K562 (cell line): Measurements from ENCODE around the gene LMTK2.

Experiments used
- EGR1 ChIP-seq: fragments of 450-650 bp; conservative IDR thresholded peaks from 2 replicates; pipeline ENCODE4 v1.6.1; 2017; ENCODE audit warnings: mild to moderate bottlenecking
- EZH2 ChIP-seq: IDR thresholded peaks from 2 replicates; pipeline ENCODE4 v1.6.1; 2012; ENCODE audit warnings: low read depth, mild to moderate bottlenecking, inconsistent platforms, low read length, borderline replicate concordance
- GABPA ChIP-seq: fragments of 200-800 bp; sonication (Bioruptor generic); conservative IDR thresholded peaks from 2 replicates; pipeline ENCODE4 v1.6.1; 2016; ENCODE audit warnings: low read depth, missing genetic modification characterization, missing compliant biosample characterization
- GTF2F1 ChIP-seq: IDR thresholded peaks from 2 replicates; pipeline ENCODE4 v1.6.1; 2011; ENCODE audit warnings: low read depth, low read length, improper control_type of control experiment
- NFYB ChIP-seq: IDR thresholded peaks from 2 replicates; pipeline ENCODE4 v1.6.1; 2011; ENCODE audit warnings: mild to moderate bottlenecking, moderate library complexity; ENCODE audit not compliant: insufficient read length; ENCODE audit errors: extremely low read depth
- NONO ChIP-seq, 2 experiments: fragments of 200-400 bp in 1 of 2; fragments of 450-650 bp in 1 of 2; formaldehyde crosslinking in 1 of 2; IDR thresholded peaks; 2 replicates each; pipeline ENCODE4 v1.6.1; 2017; ENCODE audit warnings: low read depth in 2 of 2, mild to moderate bottlenecking in 2 of 2, moderate library complexity in 2 of 2, low read length in 1 of 2
- POLR2A ChIP-seq: fragments of 450-650 bp; conservative IDR thresholded peaks from 2 replicates; pipeline ENCODE4 v1.6.1; 2016
- TF ChIP-seq, protein P1 (sequence below), 3 experiments: IDR thresholded peaks in 2 of 3; conservative IDR thresholded peaks in 1 of 3; 2 replicates each; pipeline ENCODE4 v1.5.1; 2011 to 2012; ENCODE audit warnings: low read length in 3 of 3, mild to moderate bottlenecking in 3 of 3, control low read depth in 2 of 3, improper control_type of control experiment in 1 of 3, inconsistent platforms in 1 of 3, low read depth in 1 of 3, mixed read lengths in 1 of 3, moderate library complexity in 1 of 3; ENCODE audit not compliant: insufficient read depth in 2 of 3
- TF ChIP-seq, protein P2 (sequence below), 3 experiments: fragments of 200-800 bp in 1 of 3; sonication (Bioruptor generic) in 1 of 3; sonication (generic) in 1 of 3; formaldehyde crosslinking in 1 of 3; IDR thresholded peaks; 2 replicates each; pipeline versions ENCODE4 v1.6.1 to v1.8.0; 2016 to 2022; ENCODE audit warnings: mild to moderate bottlenecking in 2 of 3, missing compliant biosample characterization in 2 of 3, missing genetic modification characterization in 2 of 3, missing genetic modification reagents in 1 of 3
- TF ChIP-seq, protein P3 (sequence below): sonication (generic); formaldehyde crosslinking; IDR thresholded peaks from 2 replicates; pipeline ENCODE4 v1.8.0; 2022; ENCODE audit warnings: missing genetic modification reagents, mild to moderate bottlenecking, borderline replicate concordance
- TF ChIP-seq, protein P4 (sequence below): fragments of 450-650 bp; formaldehyde crosslinking; IDR thresholded peaks from 2 replicates; pipeline ENCODE4 v1.4.0; 2020; ENCODE audit warnings: mild to moderate bottlenecking, moderate library complexity
- TF ChIP-seq, protein P5 (sequence below): sonication (generic); formaldehyde crosslinking; IDR thresholded peaks from 2 replicates; pipeline ENCODE4 v1.8.1; 2022; ENCODE audit warnings: missing genetic modification reagents

DNA sequence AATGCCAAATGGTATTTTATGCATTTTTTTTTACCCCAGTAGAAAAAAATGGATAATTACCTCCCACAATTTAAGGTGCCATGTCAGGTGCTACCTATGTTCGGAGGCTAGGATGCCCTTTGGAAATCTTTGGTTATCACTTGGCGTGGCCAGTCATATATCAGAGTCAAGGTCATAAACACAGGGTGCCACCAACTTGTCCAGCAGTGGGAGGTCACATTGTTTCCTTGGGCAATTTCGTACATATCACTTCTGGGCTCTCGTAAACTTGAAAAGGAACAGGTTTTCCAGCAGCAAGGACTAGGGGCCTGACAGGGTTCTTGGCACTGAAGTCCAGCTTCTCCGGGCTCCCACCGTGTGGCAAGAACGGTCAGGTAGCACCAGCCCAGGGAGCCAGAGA lies 56.6 kb downstream of the LMTK2 start:
- TF ChIP-seq GABPA (tag) (no peak), GTF2F1 (no peak), POLR2A (no peak), NFYB (no peak), NONO (IDR thresholded peaks at IDR 0.05; ENCODE audit: low read depth in 2 of 2, low read length in 1 of 2) (no peak), EGR1 (no peak), EZH2 (no peak)
- TF ChIP-seq, protein P1, sequence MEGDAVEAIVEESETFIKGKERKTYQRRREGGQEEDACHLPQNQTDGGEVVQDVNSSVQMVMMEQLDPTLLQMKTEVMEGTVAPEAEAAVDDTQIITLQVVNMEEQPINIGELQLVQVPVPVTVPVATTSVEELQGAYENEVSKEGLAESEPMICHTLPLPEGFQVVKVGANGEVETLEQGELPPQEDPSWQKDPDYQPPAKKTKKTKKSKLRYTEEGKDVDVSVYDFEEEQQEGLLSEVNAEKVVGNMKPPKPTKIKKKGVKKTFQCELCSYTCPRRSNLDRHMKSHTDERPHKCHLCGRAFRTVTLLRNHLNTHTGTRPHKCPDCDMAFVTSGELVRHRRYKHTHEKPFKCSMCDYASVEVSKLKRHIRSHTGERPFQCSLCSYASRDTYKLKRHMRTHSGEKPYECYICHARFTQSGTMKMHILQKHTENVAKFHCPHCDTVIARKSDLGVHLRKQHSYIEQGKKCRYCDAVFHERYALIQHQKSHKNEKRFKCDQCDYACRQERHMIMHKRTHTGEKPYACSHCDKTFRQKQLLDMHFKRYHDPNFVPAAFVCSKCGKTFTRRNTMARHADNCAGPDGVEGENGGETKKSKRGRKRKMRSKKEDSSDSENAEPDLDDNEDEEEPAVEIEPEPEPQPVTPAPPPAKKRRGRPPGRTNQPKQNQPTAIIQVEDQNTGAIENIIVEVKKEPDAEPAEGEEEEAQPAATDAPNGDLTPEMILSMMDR (IDR thresholded peaks at IDR 0.05 in 2 of 3, conservative IDR thresholded peaks at IDR 0.05 in 1 of 3; ENCODE audit: insufficient read depth in 2 of 3, low read depth in 1 of 3, low read length in 3 of 3): no peak
- TF ChIP-seq, protein P2, sequence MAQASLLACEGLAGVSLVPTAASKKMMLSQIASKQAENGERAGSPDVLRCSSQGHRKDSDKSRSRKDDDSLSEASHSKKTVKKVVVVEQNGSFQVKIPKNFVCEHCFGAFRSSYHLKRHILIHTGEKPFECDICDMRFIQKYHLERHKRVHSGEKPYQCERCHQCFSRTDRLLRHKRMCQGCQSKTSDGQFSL (CRISPR knock-in tag; IDR thresholded peaks at IDR 0.05): no peak
- TF ChIP-seq, protein P2 (tag; IDR thresholded peaks at IDR 0.05): no peak
- TF ChIP-seq, protein P3, sequence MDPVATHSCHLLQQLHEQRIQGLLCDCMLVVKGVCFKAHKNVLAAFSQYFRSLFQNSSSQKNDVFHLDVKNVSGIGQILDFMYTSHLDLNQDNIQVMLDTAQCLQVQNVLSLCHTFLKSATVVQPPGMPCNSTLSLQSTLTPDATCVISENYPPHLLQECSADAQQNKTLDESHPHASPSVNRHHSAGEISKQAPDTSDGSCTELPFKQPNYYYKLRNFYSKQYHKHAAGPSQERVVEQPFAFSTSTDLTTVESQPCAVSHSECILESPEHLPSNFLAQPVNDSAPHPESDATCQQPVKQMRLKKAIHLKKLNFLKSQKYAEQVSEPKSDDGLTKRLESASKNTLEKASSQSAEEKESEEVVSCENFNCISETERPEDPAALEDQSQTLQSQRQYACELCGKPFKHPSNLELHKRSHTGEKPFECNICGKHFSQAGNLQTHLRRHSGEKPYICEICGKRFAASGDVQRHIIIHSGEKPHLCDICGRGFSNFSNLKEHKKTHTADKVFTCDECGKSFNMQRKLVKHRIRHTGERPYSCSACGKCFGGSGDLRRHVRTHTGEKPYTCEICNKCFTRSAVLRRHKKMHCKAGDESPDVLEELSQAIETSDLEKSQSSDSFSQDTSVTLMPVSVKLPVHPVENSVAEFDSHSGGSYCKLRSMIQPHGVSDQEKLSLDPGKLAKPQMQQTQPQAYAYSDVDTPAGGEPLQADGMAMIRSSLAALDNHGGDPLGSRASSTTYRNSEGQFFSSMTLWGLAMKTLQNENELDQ: no peak
- TF ChIP-seq, protein P4, sequence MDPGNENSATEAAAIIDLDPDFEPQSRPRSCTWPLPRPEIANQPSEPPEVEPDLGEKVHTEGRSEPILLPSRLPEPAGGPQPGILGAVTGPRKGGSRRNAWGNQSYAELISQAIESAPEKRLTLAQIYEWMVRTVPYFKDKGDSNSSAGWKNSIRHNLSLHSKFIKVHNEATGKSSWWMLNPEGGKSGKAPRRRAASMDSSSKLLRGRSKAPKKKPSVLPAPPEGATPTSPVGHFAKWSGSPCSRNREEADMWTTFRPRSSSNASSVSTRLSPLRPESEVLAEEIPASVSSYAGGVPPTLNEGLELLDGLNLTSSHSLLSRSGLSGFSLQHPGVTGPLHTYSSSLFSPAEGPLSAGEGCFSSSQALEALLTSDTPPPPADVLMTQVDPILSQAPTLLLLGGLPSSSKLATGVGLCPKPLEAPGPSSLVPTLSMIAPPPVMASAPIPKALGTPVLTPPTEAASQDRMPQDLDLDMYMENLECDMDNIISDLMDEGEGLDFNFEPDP (CRISPR knock-in tag): no peak
- TF ChIP-seq, protein P5, sequence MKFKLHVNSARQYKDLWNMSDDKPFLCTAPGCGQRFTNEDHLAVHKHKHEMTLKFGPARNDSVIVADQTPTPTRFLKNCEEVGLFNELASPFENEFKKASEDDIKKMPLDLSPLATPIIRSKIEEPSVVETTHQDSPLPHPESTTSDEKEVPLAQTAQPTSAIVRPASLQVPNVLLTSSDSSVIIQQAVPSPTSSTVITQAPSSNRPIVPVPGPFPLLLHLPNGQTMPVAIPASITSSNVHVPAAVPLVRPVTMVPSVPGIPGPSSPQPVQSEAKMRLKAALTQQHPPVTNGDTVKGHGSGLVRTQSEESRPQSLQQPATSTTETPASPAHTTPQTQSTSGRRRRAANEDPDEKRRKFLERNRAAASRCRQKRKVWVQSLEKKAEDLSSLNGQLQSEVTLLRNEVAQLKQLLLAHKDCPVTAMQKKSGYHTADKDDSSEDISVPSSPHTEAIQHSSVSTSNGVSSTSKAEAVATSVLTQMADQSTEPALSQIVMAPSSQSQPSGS (CRISPR knock-in tag): no peak
